ENCODE data around the gene UBE2G2.

DNA sequence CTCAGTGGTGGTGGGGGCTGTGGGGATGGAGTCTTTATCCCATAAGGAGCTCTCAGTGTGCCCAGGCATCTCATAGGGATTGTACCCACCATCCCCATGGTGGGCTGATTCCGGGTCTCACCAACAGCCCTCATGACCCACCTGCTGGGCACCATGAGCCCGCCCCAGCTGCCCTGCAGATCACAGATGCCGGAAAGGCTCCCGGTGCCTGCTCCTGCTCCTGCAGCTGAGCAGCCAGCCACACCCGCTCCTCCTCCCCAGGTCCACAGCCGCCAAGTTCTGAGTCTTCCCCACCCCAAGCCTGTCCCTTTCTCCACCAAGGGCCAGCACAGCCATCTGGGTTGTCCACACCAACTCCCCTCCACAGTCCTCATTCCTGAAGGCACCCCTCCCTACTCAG, 74.8 kb downstream of the UBE2G2 start:
- TF ChIP-seq, protein P1, sequence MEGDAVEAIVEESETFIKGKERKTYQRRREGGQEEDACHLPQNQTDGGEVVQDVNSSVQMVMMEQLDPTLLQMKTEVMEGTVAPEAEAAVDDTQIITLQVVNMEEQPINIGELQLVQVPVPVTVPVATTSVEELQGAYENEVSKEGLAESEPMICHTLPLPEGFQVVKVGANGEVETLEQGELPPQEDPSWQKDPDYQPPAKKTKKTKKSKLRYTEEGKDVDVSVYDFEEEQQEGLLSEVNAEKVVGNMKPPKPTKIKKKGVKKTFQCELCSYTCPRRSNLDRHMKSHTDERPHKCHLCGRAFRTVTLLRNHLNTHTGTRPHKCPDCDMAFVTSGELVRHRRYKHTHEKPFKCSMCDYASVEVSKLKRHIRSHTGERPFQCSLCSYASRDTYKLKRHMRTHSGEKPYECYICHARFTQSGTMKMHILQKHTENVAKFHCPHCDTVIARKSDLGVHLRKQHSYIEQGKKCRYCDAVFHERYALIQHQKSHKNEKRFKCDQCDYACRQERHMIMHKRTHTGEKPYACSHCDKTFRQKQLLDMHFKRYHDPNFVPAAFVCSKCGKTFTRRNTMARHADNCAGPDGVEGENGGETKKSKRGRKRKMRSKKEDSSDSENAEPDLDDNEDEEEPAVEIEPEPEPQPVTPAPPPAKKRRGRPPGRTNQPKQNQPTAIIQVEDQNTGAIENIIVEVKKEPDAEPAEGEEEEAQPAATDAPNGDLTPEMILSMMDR (conservative IDR thresholded peaks at IDR 0.05 in 1 of 2, IDR thresholded peaks at IDR 0.05 in 1 of 2; ENCODE audit: low read depth in 1 of 2, low read length in 2 of 2) = no peak
- no peak for TF ChIP-seq EZH2 (IDR thresholded peaks at IDR 0.05; ENCODE audit: low read length, missing control alignments)

All from fibroblast of lung (primary cell).